ENCODE data around the gene CCDC186.

CCDC186 gene

GRCh38 chr10:114173921-114174694 is at the start of gene CCDC186:
TSS of gene CCDC186 (minus strand) at chr10:114174203. CDS start at chr10:114163268, 10,935 bp downstream.
- peak; percentile 96 for DNase-seq

- DNase-seq: no peak
Observed at GRCh38 chr10:114223066-114223465, 49.1 kb upstream of the CCDC186 start.

DNA sequence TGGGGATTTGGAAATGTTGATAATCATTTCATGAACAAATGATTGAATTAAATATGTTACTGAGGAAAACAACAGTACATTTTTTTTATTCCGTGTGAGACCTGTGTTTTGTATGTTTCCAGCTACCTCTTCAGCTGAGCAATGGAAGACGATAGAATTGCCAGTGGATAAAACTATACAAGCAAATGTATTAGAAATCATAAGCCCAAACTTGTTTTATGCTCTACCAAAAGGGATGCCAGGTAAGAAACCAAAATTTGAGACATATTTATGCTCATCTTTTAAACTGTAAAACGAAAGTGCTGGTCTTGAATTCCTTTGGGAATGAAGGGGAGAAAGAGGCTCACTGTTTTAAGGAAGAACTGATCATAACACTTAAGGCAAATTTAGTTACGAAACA is 47.2 kb upstream of the CCDC186 start:
- DNase-seq: no peak

- DNase-seq: no peak
Observed at GRCh38 chr10:114220281-114220680, 46.3 kb upstream of the CCDC186 start.

DNA sequence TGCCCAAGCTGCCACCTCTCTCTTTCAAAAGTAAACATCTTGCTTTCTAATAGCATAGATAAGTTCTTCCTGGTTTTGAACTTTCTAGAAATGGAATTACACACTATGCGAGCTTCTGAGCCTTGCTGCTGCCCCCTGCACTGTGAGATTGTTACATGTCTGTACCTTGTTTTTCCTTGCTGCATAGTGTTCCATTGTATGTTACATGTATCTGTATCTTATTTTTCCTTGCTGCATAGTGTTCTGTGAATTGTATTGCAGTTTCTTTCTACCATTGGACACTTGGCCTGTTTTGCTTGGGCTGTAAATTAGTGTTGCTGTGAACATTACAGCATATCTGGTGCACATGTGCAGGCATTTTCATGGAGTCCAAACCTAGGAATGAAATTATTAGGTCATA is 41.0 kb upstream of the CCDC186 start:
- DNase-seq: no peak

DNA sequence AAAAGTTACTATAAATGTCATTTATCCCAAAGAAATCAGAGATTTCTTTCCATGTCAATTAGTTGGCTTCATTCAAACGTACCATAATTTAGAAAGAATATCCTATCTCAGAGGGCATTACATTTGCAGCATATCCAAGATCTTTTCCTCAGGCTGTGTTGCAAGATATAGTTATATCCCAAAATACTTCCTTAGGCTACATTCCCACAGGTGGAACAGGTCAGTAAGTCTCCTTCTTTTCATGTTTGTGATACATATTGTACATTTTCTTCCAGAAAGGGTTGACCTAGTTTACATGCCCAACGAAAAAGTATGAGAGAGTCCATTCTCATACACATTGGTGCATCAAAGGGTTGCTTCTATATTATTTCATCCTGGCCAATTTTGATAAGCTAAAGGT is 38.1 kb upstream of the CCDC186 start:
- DNase-seq: no peak

GRCh38 chr10:114208351-114208750 is 34.3 kb upstream of the CCDC186 start:
- peak; percentile 24 for DNase-seq

GRCh38 chr10:114207349-114207748 is 33.3 kb upstream of the CCDC186 start:
- no peak for DNase-seq

- no peak for DNase-seq
Observed at GRCh38 chr10:114206902-114207301, 32.9 kb upstream of the CCDC186 start.

DNA sequence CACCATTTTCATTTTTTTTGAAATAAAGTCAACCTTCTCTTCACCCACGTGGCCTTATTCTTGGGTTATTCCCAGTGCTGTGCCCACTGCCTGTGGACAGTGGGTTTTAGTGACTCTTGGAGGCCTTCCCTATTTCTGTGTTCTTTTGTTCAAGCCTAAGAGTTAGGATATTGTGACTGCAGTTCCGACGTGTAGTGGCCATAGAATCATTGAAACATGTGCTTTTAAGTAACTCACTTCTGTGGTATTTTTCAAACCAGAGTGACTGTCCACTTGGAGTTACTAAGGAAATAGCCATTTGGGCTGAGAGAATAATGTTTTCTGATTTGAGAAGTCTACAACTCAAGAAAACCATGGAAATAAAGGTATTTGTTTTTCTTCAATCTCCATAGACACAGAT is 28.8 kb upstream of the CCDC186 start:
- no peak for DNase-seq

DNA sequence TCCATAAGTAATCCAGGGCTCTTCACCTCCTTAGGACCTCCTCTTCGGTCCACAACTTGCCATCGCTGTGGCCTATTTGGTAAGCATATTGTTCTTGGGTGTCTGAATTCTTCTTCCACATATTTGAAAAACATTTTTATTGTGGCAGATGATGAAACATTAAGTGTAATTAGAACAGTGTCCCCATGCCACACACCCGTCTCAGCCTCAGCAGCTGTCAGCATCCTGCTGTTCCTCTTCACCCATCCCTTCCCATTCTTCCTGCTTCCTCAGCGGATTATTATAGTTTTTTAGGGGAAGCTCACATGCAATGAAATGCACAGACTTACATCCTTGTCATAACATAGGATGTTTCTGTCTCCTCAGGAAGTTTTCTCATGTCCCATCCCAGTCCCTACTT is 25.2 kb upstream of the CCDC186 start:
- no peak for DNase-seq

- DNase-seq: no peak
Observed at GRCh38 chr10:114195079-114195478, 21.1 kb upstream of the CCDC186 start.

DNA sequence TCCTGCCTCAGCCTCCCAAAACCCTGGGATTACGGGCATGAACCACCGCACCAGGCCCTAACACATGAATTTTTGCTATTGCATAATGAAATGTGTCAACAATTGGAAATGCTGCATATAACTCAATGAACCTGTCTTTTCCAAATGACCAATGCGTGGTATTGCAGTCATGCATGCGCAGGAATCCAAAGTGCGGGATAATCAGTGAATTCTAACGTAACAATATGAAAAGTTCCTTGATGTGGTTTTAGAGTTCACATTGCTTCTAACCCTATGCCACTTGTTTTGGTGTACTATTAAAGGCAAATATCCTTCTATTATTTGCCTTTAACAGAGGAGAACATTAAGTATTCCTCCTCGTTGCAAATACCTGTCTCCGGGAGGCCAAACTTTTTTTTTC is 15.7 kb upstream of the CCDC186 start:
- no peak for DNase-seq

DNA sequence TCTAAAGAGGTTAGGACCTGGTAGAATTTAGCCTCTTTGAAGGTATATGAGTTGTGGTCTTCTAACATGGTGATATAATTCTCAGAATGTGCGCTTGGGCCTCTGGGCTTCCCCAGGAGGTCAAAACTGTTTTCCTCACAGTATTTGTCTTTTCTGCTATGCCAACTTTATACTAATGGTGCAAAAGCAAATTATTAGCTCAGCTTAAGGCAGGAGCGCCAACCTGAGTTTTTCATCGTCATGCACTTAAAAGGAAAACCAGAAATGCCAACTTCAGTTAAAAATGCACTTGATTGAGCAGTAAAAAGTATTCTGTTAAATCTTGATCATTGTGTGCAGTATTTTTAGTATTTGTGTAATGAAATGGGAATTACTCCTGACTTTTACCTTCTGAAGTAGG is 14.9 kb upstream of the CCDC186 start:
- DNase-seq: no peak

GRCh38 chr10:114188001-114188400 is 14.0 kb upstream of the CCDC186 start:
- no peak for DNase-seq

GRCh38 chr10:114184276-114184675 is 10.3 kb upstream of the CCDC186 start:
- no peak for DNase-seq

GRCh38 chr10:114183563-114183962 is 9.6 kb upstream of the CCDC186 start:
- DNase-seq: no peak

GRCh38 chr10:114181971-114182370 is 8.0 kb upstream of the CCDC186 start:
- peak; percentile 7 for DNase-seq

- no peak for DNase-seq
Observed at GRCh38 chr10:114180937-114181336, 6.9 kb upstream of the CCDC186 start.

DNA sequence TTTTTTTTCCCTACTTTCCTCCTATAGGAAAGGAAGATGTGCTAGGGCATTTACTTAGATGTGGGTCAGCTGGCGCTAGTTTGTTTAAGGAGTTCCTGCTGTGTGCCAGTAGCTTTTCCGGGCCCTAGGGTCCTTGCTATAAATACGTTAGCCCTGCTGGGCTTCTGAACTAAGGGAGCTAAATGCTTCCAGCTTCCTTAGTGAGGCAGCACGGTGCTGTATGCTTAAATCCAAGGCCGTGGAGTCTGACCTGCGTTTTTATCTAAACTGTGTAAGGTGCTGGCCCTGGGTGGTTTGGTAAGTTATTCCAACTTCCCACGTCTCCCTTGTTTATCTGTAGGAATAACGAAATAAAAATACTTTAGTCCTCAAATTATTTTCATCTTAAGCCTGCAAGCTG is 5.7 kb upstream of the CCDC186 start:
- no peak for DNase-seq

GRCh38 chr10:114179148-114179547 is 5.1 kb upstream of the CCDC186 start, which contains the start of gene TDRD1:
TSS of gene TDRD1 (plus strand) at chr10:114179353. CDS start at chr10:114187832, 8,479 bp downstream.
- no peak for DNase-seq

DNA sequence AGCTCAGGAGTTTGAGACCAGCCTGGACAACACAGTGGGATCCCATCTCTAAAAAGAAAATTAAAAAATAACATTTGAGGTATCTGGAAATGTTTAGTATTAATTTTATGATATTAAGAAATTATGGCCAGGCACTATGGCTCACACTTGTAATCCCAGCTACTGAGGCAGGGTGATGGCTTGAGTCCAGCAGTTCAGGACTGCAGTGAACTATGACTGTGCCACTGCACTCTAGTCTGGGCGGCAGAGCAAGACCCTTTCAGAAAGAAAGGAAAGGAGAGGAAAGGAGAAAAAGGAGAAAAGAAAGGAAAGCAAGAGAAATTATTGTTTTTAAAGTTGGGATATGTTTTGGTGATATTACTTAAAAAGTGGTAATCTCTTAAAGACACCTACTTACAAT is 2.5 kb upstream of the CCDC186 start:
- no peak for DNase-seq

GRCh38 chr10:114175667-114176066 is 1.7 kb upstream of the CCDC186 start:
- no peak for DNase-seq

GRCh38 chr10:114174695-114175188 is 739 bp upstream of the CCDC186 start:
- DNase-seq: no peak

DNA sequence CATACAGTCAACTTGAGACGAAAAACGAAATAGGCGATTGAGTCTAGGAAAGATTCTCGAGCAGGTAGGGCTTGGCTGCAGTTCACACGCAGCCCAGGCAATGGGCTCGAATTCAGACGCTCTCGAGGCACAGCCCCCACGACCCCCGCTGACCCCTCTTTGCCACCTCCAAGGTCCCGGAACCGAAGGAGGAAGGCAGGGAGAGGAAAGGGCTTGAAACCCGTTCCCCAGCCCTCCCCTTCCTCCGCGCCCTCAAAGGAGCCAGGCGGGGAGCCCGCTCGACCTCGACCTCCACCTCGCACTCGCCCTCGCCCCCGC is 441 bp downstream of the CCDC186 start:
- no peak for DNase-seq

Data from eye (tissue), 1 donor.